Astrocyte of the spinal cord (primary cell): Measurements from ENCODE around the gene PRPF4.
"Not testable (repeated sequence)": the region's sequence is repeated elsewhere in the genome, so short reads cannot be mapped to it uniquely, and the experiment has no call there.

ENCODE experiments used
- DNase-seq: peaks from one replicate; pipeline ENCODE4 v3.0.0; 2011; ENCODE audit warnings: low read depth, low spot score
- H3K4me3 ChIP-seq: 2 replicates; pipeline ENCODE4 v1.5.1; 2011; ENCODE audit warnings: low read depth, mild to moderate bottlenecking, low read length, moderate library complexity
- CTCF ChIP-seq: IDR thresholded peaks from 2 replicates; pipeline ENCODE4 v1.5.1; 2012; ENCODE audit warnings: low read depth, mild to moderate bottlenecking, low read length, inconsistent platforms
- in situ Hi-C: cut with HindIII; loops from 2 replicates; pipeline ENCODE4 v1.10.0; 2017; ENCODE audit warnings: low sequenced_read_pairs

Gene PRPF4

DNA sequence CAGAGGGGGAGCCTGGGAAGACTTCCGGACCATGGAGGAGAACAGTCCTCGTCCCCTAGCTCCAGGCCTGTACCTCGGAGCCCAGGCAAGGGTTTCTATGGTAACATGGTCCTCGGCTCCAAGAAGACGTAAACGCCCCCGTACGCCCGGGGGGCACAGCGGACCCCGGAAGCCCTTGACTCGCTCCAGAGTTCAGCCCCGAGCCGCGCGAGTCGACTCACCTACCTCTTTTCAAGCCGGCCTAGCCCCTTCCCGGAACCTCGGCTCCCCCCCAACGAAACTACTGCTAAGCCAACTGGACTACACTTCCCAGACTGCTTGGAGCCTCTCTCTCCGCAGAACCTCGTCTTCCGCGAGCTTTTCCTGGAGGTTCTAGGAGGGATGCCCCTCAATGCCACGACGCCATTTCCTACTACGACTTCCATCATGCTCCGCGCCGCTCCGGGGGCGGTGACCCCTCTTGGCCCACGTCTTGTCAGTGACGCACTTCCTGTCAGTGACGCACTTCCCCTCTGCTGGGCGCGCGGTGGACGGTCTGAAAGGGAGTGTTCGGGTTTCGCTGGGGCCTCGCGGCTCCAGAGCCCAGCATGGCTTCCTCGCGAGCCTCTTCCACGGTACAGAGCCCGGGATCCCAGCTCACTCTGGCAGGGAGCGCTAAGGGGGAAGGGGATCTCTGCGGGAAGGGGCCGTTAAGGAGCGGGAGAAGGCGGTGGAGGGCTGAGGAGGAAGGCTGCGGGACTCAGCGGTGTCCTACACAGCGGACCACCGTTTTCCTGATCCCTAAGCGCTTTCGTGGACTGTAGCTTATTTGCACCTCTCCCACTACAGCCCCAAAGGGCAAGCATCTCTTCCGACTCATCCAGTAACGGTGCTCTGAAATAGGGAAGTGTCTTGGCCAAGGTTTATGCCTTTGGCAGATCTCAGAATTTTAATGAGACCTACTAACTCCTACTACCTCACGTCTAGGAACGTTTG lies at the start of gene PRPF4, which contains the start of gene CDC26:
PRPF4 (plus strand) TSS at position 502 of the 975 bp plus-strand sequence; CDS start at position 588, 86 bp downstream.
CDC26 (minus strand) TSS at position 416 of the 975 bp plus-strand sequence. CDS start 3,065 bp downstream, outside the sequence.
- in situ Hi-C loops: no loop called here
- no peak for TF ChIP-seq CTCF
- DNase-seq: peak; percentile 99
- H3K4me3 ChIP-seq: peak within 1 kb of the TSS; percentile 96

- H3K4me3 ChIP-seq: no peak overlapping the region
- DNase-seq: no peak
- in situ Hi-C loops: no loop called here
- TF ChIP-seq CTCF: no peak
Observed at GRCh38 chr9:113227436-113227835, 48.0 kb upstream of the PRPF4 start.

DNA sequence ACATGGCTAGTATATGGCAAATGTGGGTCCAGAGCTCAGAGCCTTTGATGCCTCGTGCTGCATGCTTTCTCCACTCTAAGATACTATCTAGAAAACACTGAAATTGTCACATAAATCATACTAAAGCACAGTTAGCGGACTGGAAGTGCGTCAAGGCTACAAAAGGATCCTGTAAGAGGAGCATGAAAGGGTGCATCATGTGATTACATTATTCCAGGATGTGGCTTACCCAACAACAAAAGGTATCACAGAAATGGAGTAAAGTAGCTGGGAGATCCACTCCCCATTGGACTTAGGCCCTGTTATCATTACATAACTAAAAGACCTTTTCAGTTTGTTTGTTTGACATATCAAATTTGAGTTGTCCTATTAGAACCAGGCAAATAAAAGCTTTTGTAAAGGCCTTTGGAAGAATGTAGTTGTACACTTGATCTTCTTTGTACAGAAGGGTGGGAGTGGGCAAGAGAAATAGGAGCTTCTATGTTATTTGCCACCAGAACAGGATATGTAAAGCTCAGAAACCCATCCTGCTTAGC lies 47.3 kb upstream of the PRPF4 start:
- no peak for TF ChIP-seq CTCF
- DNase-seq: no peak
- in situ Hi-C loops: no loop called here
- H3K4me3 ChIP-seq: no peak overlapping the region

GRCh38 chr9:113231701-113232100 lies 43.8 kb upstream of the PRPF4 start:
- no peak overlapping the region for H3K4me3 ChIP-seq
- no peak for TF ChIP-seq CTCF
- no peak for DNase-seq
- in situ Hi-C loops: no loop called here

GRCh38 chr9:113235701-113236255 lies 39.7 kb upstream of the PRPF4 start:
- DNase-seq, H3K4me3 ChIP-seq, in situ Hi-C loops: not testable (repeated sequence)

DNA sequence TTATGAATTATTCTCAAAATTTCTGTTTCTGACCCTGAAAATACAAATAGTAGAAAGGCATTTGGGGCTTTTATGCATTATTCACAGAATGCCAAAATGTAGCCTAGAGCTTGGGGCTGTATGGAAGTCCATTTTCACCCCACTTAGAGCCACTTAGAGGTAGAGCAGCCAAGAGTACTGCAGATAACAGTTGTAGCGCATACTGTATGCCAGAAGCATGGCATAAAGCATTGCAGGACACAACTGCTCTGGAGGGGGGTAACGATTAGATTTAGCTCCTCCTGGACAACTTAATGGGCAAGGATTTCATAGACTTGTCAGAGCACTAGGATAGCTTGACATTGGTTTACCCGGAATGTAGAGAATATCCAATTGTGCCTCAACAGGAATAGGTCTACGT lies 38.4 kb upstream of the PRPF4 start:
- no peak for DNase-seq
- H3K4me3 ChIP-seq: no peak overlapping the region
- in situ Hi-C loops: no loop called here
- no peak for TF ChIP-seq CTCF
